Right hindlimb (tissue), 1 donor: Measurements from ENCODE around the gene ZNHIT2.
"Not testable (repeated sequence)": the region's sequence is repeated elsewhere in the genome, so short reads cannot be mapped to it uniquely, and the experiment has no call there.

Source experiments
- DNase-seq: peaks from one replicate; pipeline ENCODE4 v3.0.0-alpha.2; 2018

ZNHIT2 gene

GRCh38 chr11:65133724-65134123, 16.2 kb upstream of the ZNHIT2 start:
- DNase-seq = peak; percentile 84

DNA sequence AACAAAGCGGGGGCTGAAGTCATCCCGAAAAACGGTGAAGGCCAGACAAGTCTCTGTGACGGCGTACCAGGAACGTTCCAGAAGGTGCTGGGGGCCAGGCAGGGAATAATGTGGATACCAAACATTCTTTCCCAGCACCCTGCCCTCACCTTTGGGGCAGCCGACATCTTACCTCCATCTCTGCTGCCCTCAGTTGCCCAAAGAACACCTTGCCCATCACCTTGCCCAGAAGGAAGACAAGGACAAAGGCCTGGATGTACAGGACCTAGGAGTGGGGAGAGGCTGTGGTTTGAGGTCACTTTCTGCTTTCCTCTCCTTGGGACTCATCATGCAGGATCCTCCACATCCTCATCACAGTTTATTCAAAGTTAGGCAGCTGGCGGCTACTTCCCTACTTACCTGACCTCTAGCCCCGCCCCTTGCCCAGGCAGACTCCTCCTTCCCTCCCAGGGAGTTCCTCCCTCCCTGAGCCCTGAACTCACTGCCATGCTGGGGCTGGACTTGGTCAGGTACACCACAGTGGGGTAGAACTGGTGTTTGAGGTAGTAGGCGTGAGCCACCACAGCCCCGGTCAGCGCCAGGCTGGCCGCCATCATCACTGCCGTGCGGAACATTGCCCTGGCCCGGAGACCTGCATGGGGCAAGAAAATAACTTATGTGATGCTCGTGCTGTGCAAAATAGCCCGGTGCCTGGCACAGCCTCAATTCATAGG, 15.6 kb upstream of the ZNHIT2 start:
- DNase-seq = no peak

DNA sequence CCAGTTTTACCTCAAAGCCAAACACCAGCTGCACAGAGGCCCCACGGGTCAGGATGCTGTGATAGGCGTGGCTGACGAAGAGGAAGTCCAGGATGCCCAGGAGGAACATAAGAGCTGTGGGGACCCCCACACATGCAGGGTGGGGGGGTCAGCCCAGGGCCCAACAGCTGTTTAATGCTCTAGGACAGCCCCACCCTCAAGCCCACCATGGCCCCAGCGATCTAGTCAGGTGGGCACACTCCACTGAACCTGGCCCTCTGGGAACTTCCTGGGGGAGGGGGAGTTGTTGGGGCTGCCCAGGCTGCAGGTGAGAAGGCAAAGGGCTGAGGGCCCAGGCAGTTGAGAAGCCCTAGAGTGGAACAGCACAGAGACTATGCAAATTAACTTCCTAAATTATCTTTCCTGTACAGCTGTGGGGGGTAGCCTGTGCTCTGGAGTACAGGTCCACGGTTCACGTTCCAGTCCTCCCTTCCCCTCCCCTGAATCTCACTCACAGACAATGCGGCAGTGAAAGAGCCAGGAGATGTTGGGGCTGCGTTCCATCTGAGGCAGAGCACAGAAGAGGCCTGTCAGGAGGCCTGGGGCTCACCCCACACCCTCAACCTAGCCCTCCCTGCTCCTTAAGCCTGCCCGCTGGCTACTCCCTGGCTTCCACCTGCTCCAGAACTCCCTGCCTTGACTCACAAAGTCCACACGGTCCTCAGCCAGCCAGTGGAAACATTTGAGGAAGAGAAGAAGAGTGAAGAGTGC, 14.9 kb upstream of the ZNHIT2 start:
- no peak for DNase-seq

DNA sequence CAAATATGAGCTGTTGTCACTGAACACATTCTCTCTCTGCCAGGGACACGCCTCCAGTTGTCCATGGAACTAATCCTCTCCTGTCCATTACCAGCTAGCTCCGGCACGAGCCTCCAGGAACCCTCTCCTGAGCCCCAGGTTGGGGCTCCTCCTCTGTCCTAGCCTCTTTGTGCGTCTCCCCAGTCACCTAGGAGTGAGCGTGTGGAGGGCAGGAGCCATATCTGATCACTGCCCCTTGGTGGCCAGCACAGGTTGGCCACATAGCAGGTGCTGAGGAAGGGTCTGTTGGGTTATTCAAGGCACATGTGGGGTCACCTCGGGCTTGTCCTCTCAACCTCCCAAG, 14.4 kb upstream of the ZNHIT2 start:
- DNase-seq = no peak

DNA sequence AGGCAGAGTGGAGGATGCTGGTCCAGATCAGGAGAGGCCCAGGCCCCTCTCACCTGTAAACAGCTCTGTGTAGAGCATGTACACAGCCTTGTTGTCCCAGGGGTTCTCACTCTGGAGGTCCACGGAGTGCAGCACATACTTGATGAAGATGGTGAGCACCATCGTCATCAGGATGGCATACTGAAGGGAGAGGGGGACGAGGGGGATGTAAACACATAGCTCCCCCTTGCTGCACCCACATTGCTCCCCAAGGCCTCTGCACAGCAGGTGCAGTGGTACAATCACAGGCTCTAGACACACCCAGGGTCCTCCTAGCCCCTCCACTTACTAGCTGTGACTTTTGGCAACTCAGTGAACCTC, 13.9 kb upstream of the ZNHIT2 start:
- no peak for DNase-seq

DNA sequence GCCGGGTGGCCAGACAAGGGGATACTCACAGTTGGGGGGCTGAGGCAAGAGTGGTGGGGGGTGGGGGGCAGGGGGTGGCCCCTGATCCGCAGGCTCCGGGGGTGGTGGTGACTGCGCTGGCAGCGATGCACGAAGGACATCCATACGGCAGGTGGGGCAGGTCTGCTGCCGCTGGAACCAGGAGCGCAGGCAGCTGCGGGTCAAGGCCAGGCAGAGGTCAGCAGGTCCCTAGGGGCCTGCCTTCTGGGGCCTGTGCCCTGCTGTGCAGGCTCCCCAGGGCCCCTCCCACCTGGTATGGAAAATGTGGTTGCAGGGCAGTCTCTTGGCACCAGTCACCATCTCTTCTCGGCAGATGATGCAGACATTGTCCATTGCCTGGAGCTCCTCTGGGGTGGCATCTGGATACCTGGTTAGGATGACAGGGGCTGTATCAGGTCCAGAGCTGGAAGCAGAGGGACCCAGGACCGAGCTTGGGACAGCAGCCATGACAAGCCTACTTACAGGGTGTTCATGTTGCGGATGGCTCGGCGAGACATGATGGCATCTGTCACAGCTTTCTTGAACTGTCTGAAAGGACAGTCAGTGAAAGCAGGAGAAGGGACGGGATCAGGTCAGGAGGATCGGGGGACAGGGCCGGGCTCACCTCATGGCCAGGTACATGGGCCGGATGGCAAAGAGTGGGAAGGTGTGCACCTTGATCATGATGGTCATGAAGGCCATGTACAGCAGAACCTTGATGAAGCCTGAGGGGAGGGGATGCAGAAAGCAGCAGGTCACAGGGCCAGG, 13.3 kb upstream of the ZNHIT2 start:
- no peak for DNase-seq

GRCh38 chr11:65129649-65130441, 12.3 kb upstream of the ZNHIT2 start:
- DNase-seq = no peak

DNA sequence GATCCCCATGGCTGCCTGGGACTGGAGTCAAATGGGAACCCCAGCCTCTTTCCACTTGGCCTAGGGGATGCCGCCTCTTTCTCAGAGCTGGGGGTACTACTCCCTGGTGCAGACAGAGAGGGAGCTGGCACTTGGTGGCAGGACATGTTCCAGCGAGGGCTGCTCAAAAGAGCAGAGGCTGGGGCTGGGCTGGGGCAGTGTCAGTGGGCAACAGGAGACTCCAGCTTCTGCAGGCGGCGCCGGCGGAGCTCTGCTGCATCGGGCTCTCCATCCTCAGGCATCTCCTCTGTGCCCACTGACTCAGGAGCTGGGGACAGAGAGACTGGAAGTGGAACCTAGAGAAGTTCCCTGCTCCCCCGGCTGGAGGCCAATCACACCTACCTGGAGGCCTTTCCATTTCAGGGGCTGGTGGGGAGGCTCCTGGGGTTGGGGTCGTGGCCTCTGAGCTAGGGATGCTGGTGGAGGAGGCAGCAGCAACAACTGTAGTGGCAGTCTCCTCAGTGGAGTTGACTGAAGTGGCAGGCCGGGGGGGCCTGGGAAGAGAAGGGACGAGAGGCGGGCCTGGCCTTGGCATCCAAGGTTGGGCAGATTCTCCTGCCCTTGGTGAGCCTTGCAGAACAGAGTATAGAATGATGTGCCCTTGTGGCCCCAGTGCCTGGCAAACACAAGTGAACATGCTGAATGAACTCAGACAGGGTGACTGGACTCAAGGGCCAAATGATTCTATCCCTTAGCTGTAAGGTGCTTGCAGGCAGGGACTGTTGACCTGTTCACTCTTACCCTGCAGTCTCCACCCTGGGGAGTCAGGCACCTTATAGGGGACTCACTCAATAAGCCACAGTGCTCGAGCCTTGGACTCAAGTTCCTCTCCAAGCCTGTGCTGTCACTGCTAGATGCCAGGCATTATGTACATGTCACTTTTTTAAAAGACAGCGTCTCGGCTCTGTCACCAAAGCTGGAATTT, 11.0 kb upstream of the ZNHIT2 start:
- no peak for DNase-seq

GRCh38 chr11:65127473-65128181, 10.1 kb upstream of the ZNHIT2 start:
- no peak for DNase-seq

DNA sequence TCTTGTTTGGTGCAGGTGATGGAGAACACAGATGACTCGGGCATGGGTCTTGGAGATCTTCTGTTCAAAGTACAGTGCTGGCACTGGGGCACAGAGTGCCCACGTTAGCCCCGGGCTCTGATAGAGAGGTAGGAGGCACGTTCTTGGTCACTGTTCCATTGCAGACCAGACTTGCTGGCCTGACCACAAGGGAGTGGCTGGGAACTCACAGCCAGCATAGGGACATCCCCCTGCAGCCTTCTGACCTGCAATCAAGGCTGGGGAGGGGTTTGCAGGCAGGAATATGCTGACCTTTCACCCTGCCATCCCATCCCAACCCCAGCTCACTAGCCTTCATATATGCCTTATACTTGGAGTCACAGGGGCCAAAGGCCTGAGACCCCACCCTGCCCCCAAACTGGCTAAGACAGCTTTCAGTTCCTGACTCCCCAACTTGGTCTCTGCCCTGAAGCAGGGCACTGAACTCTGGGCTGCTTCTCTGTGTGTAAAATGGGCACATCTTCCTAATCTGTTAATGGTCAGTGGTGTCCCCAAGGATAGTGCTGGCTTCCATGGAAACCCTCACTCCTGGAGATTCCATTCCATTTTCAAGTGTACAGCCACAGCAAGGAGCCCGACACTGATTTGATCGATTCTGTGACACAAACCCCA, 9.2 kb upstream of the ZNHIT2 start:
- no peak for DNase-seq

DNA sequence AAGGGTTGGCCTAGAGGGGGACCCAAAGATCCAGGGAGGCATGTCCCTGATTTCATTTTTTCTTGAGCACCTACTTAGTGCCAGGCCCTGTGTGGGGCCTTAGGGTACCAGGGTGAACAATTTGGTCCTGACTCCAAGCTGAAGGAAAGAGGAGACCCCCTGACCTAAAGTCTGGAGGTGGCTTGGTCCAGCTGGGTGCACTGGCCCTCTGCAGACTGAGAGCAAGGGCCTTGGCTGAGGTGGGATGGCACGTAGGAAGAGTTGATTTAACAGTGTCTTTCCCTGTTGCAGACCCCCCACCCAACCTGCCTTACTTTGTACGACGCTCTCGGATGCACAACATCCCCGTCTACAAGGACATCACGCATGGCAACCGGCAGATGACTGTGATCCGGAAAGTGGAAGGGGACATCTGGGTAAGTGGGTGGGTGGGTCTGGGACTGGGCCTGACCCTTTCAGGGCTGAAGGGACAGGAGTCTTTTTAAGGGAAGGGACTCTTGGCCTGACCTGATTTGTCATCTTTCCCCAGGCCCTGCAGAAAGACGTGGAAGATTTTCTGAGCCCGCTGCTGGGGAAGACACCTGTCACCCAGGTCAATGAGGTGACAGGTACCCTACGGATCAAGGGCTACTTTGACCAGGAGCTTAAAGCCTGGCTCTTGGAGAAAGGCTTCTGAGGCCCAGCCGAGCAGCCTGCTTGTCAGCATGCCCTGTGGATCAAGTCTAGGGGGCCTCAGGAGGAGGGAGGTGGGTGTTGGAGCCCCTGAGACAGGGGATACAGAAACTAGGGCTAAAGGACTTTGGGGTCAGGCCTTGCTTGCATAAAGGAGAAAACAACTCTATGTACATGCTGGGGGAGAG, 7.9 kb upstream of the ZNHIT2 start:
- DNase-seq = no peak

DNA sequence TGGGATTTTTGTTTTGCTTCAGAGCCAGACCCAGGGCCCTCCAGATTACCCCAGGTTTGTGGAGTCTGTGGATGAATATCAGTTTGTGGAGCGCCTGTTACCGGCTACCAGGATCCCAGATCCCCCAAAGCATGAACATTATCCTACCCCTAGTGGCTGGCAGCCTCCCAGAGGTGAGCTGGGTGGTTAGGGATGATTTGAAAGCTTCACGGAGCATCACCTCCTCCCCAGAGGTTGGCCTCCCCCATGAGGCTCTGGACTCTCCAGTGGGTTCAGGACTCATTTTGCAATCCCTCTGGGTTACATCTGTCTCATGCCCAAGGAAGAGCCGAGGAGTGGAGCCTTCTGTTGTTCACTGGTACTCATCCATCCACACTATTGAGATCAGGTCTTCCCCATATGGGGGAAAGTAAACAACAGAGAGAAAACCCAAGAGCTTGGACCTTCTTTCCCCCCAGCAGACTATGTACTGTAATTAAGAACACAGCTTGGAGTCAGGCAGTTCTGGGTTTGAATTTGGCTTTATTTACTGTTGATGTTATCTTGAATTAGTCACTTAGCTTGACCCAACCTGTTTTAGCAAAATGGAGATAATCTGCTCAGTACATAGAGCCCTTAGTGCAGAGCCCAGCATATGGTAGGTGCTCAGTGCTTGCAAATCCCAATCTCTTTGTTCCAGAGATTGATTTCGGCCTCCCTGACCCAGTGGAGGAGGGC, 7.1 kb upstream of the ZNHIT2 start:
- DNase-seq = no peak

- peak; percentile 98 for DNase-seq
Measured at GRCh38 chr11:65121865-65122696, 4.6 kb upstream of the ZNHIT2 start, which contains the start of the genes FAU and MRPL49. TSS of gene FAU (minus strand) at chr11:65122134. CDS start at chr11:65121813, 321 bp downstream. TSS of gene MRPL49 (plus strand) at chr11:65122321. CDS start at chr11:65122347, 26 bp downstream.

DNA sequence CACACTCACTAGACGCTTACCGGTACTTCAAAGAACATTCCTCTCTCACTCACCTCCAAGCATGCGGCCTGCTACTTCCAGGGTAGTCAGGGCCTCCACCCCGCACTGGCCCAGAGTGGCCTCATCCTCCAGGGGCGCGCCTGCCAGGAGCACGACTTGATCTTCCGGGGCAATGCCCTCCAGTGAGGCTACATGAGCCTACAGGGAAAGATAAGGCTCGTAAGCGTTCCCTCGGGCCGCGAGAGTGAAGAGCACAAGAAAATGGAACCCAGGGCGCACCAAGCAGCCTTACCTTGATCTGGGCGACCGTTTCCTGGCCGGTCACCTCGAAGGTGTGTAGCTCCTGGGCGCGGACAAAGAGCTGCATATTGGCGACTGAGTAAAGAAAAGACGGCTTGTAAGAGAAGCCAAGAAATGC, 4.0 kb upstream of the ZNHIT2 start:
- DNase-seq = no peak

DNA sequence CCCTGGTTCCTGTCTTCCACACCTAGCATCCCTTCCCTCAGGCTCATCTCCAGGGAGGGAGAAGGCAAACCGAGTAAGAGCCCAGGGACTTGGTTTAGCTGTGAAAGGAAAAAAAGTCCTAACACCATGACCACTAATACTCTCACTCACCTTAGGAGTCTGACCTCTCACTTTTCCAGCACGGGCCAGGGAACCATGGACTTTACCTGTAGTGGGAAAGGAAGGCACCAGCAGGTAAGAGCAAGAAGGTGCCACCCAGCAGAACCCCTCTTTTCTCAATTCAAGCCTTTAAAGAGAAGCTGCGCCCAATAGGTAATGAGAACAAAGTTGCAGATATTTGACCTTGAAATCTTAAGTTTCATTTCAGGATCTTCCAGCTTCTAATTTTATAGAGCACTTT, 3.3 kb upstream of the ZNHIT2 start:
- DNase-seq = no peak

DNA sequence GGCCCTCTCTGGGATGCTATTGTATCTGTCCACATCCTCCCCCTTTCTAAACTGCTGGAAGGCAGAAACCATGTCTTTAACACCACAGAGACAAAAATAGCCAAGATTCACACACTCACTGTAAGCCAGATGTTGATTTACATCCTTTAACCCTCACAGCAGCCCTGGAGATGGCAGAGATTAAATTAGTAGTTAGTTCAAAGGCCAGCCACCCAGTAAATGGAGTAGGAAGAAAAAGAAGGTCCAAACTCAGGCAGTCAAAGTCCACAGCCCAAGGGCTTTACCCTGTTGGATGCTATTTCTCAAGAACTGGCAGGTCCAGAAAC, 2.1 kb upstream of the ZNHIT2 start:
- DNase-seq = no peak

DNA sequence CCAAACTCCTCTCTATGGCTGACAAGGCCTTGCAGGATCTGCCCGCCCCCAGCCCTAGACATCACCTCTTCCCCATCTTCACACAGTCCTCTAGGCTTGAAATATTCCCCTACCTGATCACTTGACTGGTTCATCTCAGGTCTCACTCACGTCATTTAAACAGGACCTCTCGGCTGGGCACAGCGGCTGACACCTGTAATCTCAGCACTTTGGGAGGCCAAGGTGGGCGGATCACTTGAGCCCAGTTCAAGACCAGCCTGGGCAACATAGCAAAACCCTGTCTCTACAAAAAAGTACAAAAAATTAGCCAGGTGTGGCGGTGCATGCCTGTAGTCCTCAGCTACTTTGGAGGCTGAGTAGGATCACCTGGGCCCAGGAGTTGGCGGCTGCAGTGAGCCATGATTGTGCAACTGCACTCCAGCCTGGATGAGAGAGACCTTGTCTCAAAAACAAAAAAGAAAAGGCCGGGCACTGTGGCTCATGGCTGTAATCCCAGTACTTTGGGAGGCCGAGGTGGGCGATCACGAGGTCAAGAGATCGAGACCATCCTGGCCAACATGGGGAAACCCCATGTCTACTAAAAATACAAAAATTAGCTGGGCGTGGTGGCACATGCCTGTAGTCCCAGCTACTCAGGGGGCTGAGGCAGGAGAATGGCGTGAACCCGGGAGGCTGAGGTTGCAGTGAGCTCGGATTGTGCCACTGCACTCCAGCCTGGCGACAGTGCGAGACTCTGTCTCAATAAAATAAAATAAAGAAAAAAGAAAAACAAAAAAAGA, 1.6 kb upstream of the ZNHIT2 start:
- DNase-seq = not testable (repeated sequence)
